ENCODE measurements around the gene UQCC2. TPM values are rescaled to one million over a fixed set of nuclear protein-coding genes. Genes with fewer than 3 reads are reported as not detected.

The UQCC2 gene
- total and polyA plus RNA-seq, 2 experiments from 2014 or later = 31.7 to 138 TPM

GRCh38 chr6:33677143-33677660 is 34.3 kb downstream of the UQCC2 start:
- in situ Hi-C loops (cut with MboI) = no loop called here
- no peak for TF ChIP-seq EZH2phosphoT487 (IDR thresholded peaks at IDR 0.05; ENCODE audit: insufficient read depth, low read depth)
- TF ChIP-seq EZH2 (IDR thresholded peaks at IDR 0.05; ENCODE audit: insufficient read depth, poor library complexity, severe bottlenecking) = no peak
- peak overlapping the region; percentile 32 for H3K4me2 ChIP-seq (ENCODE audit: unreplicated experiment)

DNA sequence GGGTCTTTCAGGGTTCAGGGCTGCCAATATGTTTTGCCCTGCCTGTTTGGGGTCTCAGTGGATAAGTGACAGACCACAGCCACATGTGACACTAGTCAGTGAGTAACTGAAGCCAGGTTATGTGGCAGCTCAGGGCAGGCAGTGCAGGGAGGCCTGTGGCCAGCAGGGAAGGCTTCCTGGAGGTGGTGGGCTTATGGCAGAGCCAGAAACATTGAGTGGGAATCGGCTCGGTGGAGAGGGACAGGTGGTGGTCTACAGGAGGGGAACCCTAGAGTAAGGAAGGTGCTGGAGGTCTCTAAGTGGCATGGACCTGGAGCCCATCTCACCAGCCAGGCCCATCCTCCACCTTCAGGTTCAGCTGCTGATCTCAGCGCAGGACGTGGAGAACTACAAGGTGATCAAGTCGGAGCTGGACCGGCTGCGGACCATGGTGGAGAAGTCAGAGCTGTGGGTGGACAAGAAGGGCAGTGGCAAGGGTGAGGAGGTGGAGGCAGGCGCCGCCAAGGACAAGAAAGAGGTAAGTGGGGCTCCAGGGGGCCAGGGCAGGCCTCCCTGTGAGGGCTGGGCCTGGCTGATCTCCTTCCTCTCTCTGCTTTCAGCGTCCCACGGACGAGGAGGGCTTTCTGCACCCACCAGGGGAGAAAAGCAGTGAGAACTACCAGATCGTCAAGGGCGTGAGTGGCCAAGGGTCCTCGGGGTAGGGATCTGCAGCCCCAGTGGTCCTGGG is 34.9 kb downstream of the UQCC2 start:
- Histone ChIP-seq H2AFZ (no peak overlapping the region), H3K4me1 (ENCODE audit: insufficient read depth) (peaks cover 38% of the 10 kb centered on the region), H3K27ac (peak overlapping the region; percentile 43), H3K9ac (peak overlapping the region; percentile 10; the same call in 1 of the 2 replicates), H3K27me3 (replicated peaks; ENCODE audit: insufficient read depth) (no peaks in the 10 kb centered on the region), H3K4me3 (no peak overlapping the region), H4K20me1 (ENCODE audit: insufficient read depth) (no peaks in the 10 kb centered on the region), H3K9me3 (ENCODE audit: low read depth) (no peaks in the 10 kb centered on the region), H3K79me2 (ENCODE audit: insufficient read depth) (no peaks in the 10 kb centered on the region), H3K9me2 (ENCODE audit: insufficient read depth) (no peaks in the 10 kb centered on the region), H3K36me3 (ENCODE audit: low read depth) (no peaks in the 10 kb centered on the region), H3K4me2 (ENCODE audit: unreplicated experiment) (peak overlapping the region; percentile 32), H3F3A (ENCODE audit: insufficient read depth) (peaks cover 20% of the 10 kb centered on the region; the same call in 1 of the 2 replicates)
- in situ Hi-C loops (cut with MboI) = no loop called here
- DNase-seq = no peak
- TF ChIP-seq EZH2 (IDR thresholded peaks at IDR 0.05; ENCODE audit: insufficient read depth, poor library complexity, severe bottlenecking) = no peak
- no peak for TF ChIP-seq EZH2phosphoT487 (IDR thresholded peaks at IDR 0.05; ENCODE audit: insufficient read depth, low read depth)
- 60 to 69% methylated on average over 11 to 15 of the region's 15 CpGs for WGBS, 2 experiments (ENCODE audit: low coverage in 1 of 2, low lambda C conversion rate in 2 of 2, missing lambda C conversion rate in 2 of 2)

More at GRCh38 chr6:33677143-33677660, 34.3 kb downstream of the UQCC2 start:
- DNase-seq = peak; percentile 72
- H3K9me3 ChIP-seq (ENCODE audit: low read depth) = no peaks in the 10 kb centered on the region
- H3F3A ChIP-seq (ENCODE audit: insufficient read depth) = peaks cover 20% of the 10 kb centered on the region; the same call in 1 of the 2 replicates
- 17 to 22% methylated on average over 8 of the region's 8 CpGs for WGBS, 2 experiments (ENCODE audit: low coverage in 1 of 2, low lambda C conversion rate in 2 of 2, missing lambda C conversion rate in 2 of 2)
- H3K4me1 ChIP-seq (ENCODE audit: insufficient read depth) = peaks cover 38% of the 10 kb centered on the region
- no peaks in the 10 kb centered on the region for H3K79me2 ChIP-seq (ENCODE audit: insufficient read depth)
- H4K20me1 ChIP-seq (ENCODE audit: insufficient read depth) = no peaks in the 10 kb centered on the region
- peak overlapping the region; percentile 10; the same call in 1 of the 2 replicates for H3K9ac ChIP-seq
- no peaks in the 10 kb centered on the region for H3K9me2 ChIP-seq (ENCODE audit: insufficient read depth)
- H3K27ac ChIP-seq = peak overlapping the region; percentile 43
- no peaks in the 10 kb centered on the region for H3K36me3 ChIP-seq (ENCODE audit: low read depth)
- H3K27me3 ChIP-seq (replicated peaks; ENCODE audit: insufficient read depth) = no peaks in the 10 kb centered on the region
- no peak overlapping the region for H3K4me3 ChIP-seq
- no peak overlapping the region for H2AFZ ChIP-seq

- Histone ChIP-seq H3K4me2 (ENCODE audit: unreplicated experiment) (no peak overlapping the region), H3K4me1 (ENCODE audit: insufficient read depth) (peaks cover 38% of the 10 kb centered on the region), H3K36me3 (ENCODE audit: low read depth) (no peaks in the 10 kb centered on the region), H3K9me2 (ENCODE audit: insufficient read depth) (no peaks in the 10 kb centered on the region), H3K27ac (no peak overlapping the region), H3K9ac (no peak overlapping the region), H3K27me3 (replicated peaks; ENCODE audit: insufficient read depth) (no peaks in the 10 kb centered on the region), H2AFZ (no peak overlapping the region), H3K79me2 (ENCODE audit: insufficient read depth) (no peaks in the 10 kb centered on the region), H4K20me1 (ENCODE audit: insufficient read depth) (no peaks in the 10 kb centered on the region), H3F3A (ENCODE audit: insufficient read depth) (peaks cover 20% of the 10 kb centered on the region; the same call in 1 of the 2 replicates), H3K9me3 (ENCODE audit: low read depth) (no peaks in the 10 kb centered on the region), H3K4me3 (no peak overlapping the region)
- in situ Hi-C loops (cut with MboI) = no loop called here
- TF ChIP-seq EZH2 (IDR thresholded peaks at IDR 0.05; ENCODE audit: insufficient read depth, poor library complexity, severe bottlenecking) (no peak), EZH2phosphoT487 (IDR thresholded peaks at IDR 0.05; ENCODE audit: insufficient read depth, low read depth) (no peak)
- no peak for DNase-seq
- WGBS, 2 experiments (ENCODE audit: low coverage in 1 of 2, low lambda C conversion rate in 2 of 2, missing lambda C conversion rate in 2 of 2) = 88 to 89% methylated on average over 7 of the region's 7 CpGs
Measured at GRCh38 chr6:33675968-33676367, 35.5 kb downstream of the UQCC2 start.

DNA sequence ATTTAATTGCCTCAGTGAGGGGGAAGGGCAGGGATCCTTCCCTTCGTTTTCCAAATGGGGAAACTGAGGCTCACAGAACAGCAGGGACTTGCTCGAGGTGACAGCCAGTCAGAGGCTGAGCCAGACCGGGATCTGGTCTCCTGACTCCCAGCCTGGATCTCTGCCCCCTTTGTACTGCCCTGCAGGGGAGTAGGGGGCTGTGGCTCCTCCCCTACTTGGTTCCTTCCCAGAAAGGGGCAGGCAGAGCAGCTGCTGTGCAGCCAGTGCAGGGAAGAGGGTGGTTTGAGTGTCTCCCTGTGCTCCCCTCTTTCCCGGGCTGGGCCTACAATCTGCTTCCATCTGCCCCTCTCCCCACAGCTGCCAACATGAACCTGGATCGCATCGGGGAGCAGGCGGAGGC is 37.6 kb downstream of the UQCC2 start:
- no peak for TF ChIP-seq EZH2 (IDR thresholded peaks at IDR 0.05; ENCODE audit: insufficient read depth, poor library complexity, severe bottlenecking)
- TF ChIP-seq EZH2phosphoT487 (IDR thresholded peaks at IDR 0.05; ENCODE audit: insufficient read depth, low read depth) = no peak
- Histone ChIP-seq H3K4me2 (ENCODE audit: unreplicated experiment) (no peak overlapping the region), H3K79me2 (ENCODE audit: insufficient read depth) (no peaks in the 10 kb centered on the region), H3K4me3 (no peak overlapping the region), H3F3A (ENCODE audit: insufficient read depth) (peaks cover 20% of the 10 kb centered on the region; the same call in 1 of the 2 replicates), H4K20me1 (ENCODE audit: insufficient read depth) (no peaks in the 10 kb centered on the region), H3K27me3 (replicated peaks; ENCODE audit: insufficient read depth) (no peaks in the 10 kb centered on the region), H3K9me3 (ENCODE audit: low read depth) (no peaks in the 10 kb centered on the region), H3K27ac (no peak overlapping the region), H2AFZ (no peak overlapping the region), H3K4me1 (ENCODE audit: insufficient read depth) (peaks cover 38% of the 10 kb centered on the region), H3K9ac (no peak overlapping the region), H3K9me2 (ENCODE audit: insufficient read depth) (no peaks in the 10 kb centered on the region), H3K36me3 (ENCODE audit: low read depth) (no peaks in the 10 kb centered on the region)
- WGBS, 2 experiments (ENCODE audit: low coverage in 1 of 2, low lambda C conversion rate in 2 of 2, missing lambda C conversion rate in 2 of 2) = 78 to 79% methylated on average over 7 of the region's 7 CpGs
- no peak for DNase-seq
- in situ Hi-C loops (cut with MboI) = no loop called here

Data from GM23248 (cell line).